Progenitor cell of endocrine pancreas (in vitro differentiated cells): ENCODE results near the gene NME7. TPM values are rescaled to one million over a fixed set of nuclear protein-coding genes. Genes with fewer than 3 reads are reported as not detected.
A peak's percentile ranks its signal among the peaks of the same experiment; 100 is the strongest.

Experiments used
- DNase-seq: peaks from one replicate; pipeline ENCODE4 v3.0.0; 2021; ENCODE audit warnings: low spot score; ENCODE audit not compliant: unreplicated experiment
- H3K27ac Mint-ChIP-seq: 2 replicates; pipeline ENCODE4 v1.8.0; 2021; ENCODE audit warnings: mild to moderate bottlenecking, moderate library complexity, mixed read lengths
- H3K27me3 Mint-ChIP-seq: 2 replicates; pipeline ENCODE4 v1.8.0; 2021; ENCODE audit warnings: mixed read lengths
- H3K36me3 Mint-ChIP-seq: 2 replicates; pipeline ENCODE4 v1.8.0; 2022; ENCODE audit warnings: mixed read lengths; ENCODE audit not compliant: insufficient read depth
- H3K4me1 Mint-ChIP-seq: 2 replicates; pipeline ENCODE4 v1.8.0; 2021; ENCODE audit warnings: low read depth, mixed read lengths
- H3K4me3 Mint-ChIP-seq: 2 replicates; pipeline ENCODE4 v1.8.0; 2021; ENCODE audit warnings: low read depth, mild to moderate bottlenecking, moderate library complexity, mixed read lengths
- H3K9me3 Mint-ChIP-seq: 2 replicates; pipeline ENCODE4 v1.8.0; 2021; ENCODE audit warnings: low read depth, mixed read lengths
- CTCF ChIP-seq: fragments of 200-600 bp; sonication (generic); IDR thresholded peaks from one replicate; pipeline ENCODE4 v1.5.0; 2021; ENCODE audit warnings: antibody characterized with exemption, mild to moderate bottlenecking; ENCODE audit not compliant: unreplicated experiment
- total RNA-seq: library from RNA; stranded (reverse); gene quantifications from 2 replicates; pipeline ENCODE4 v1.2.1, GENCODE V29; 2021

Gene NME7
- total RNA-seq, 1 donor from 2014 or later = 32.7 TPM

GRCh38 chr1:169106921-169107602, 260.5 kb downstream of the NME7 start:
- H3K4me3 Mint-ChIP-seq = peak overlapping the region; percentile 79
- H3K4me1 Mint-ChIP-seq = peaks cover 41% of the 10 kb centered on the region
- DNase-seq = peak; percentile 27

GRCh38 chr1:169106095-169106920, 261.3 kb downstream of the NME7 start, which contains the start of gene ATP1B1:
Gene ATP1B1, plus strand, starts transcription at chr1:169106690. Its CDS starts 140 bp downstream, at chr1:169106830.
- no peaks in the 10 kb centered on the region for H3K27me3 Mint-ChIP-seq
- peaks cover 37% of the 10 kb centered on the region for H3K4me1 Mint-ChIP-seq
- no peaks in the 10 kb centered on the region for H3K9me3 Mint-ChIP-seq
- peak; percentile 50 for TF ChIP-seq CTCF
- peaks cover 3% of the 10 kb centered on the region for H3K36me3 Mint-ChIP-seq
- H3K4me3 Mint-ChIP-seq = peak within 1 kb of the TSS; percentile 79
- peak; percentile 95 for DNase-seq
- peak within 1 kb of the TSS; percentile 98 for H3K27ac Mint-ChIP-seq

More at GRCh38 chr1:169106921-169107602, 260.5 kb downstream of the NME7 start:
- H3K9me3 Mint-ChIP-seq = no peaks in the 10 kb centered on the region
- peak overlapping the region; percentile 97 for H3K27ac Mint-ChIP-seq
- no peak for TF ChIP-seq CTCF
- H3K27me3 Mint-ChIP-seq = no peaks in the 10 kb centered on the region
- H3K36me3 Mint-ChIP-seq = peaks cover 8% of the 10 kb centered on the region

GRCh38 chr1:169105434-169106094, 262.0 kb downstream of the NME7 start:
- H3K27me3 Mint-ChIP-seq = no peaks in the 10 kb centered on the region
- no peaks in the 10 kb centered on the region for H3K9me3 Mint-ChIP-seq
- peaks cover 35% of the 10 kb centered on the region for H3K4me1 Mint-ChIP-seq
- no peaks in the 10 kb centered on the region for H3K36me3 Mint-ChIP-seq
- H3K27ac Mint-ChIP-seq = peak overlapping the region; percentile 90
- peak overlapping the region; percentile 73 for H3K4me3 Mint-ChIP-seq
- TF ChIP-seq CTCF = no peak
- peak; percentile 79 for DNase-seq

- no peaks in the 10 kb centered on the region for H3K27me3 Mint-ChIP-seq
- no peaks in the 10 kb centered on the region for H3K36me3 Mint-ChIP-seq
- no peak for DNase-seq
- peak overlapping the region; percentile 90 for H3K27ac Mint-ChIP-seq
- H3K9me3 Mint-ChIP-seq = no peaks in the 10 kb centered on the region
- peak overlapping the region; percentile 73 for H3K4me3 Mint-ChIP-seq
- H3K4me1 Mint-ChIP-seq = peaks cover 33% of the 10 kb centered on the region
- no peak for TF ChIP-seq CTCF
Observed at GRCh38 chr1:169105087-169105433, 262.5 kb downstream of the NME7 start.

GRCh38 chr1:169103480-169103893, 264.1 kb downstream of the NME7 start:
- H3K9me3 Mint-ChIP-seq = no peaks in the 10 kb centered on the region
- DNase-seq = no peak
- H3K36me3 Mint-ChIP-seq = no peaks in the 10 kb centered on the region
- no peak overlapping the region for H3K27ac Mint-ChIP-seq
- no peak overlapping the region for H3K4me3 Mint-ChIP-seq
- H3K4me1 Mint-ChIP-seq = peaks cover 25% of the 10 kb centered on the region
- no peak for TF ChIP-seq CTCF
- no peaks in the 10 kb centered on the region for H3K27me3 Mint-ChIP-seq
